Muscle layer of duodenum (tissue), 2 donors: Measurements from ENCODE around the gene TRIM39.
"Not testable (repeated sequence)": the region's sequence is repeated elsewhere in the genome, so short reads cannot be mapped to it uniquely, and the experiment has no call there.

Experiments used
- H3K27ac ChIP-seq: one replicate; pipeline ENCODE4 v1.7.0; 2013; ENCODE audit warnings: mild to moderate bottlenecking, low read length
- H3K27me3 ChIP-seq: one replicate; pipeline ENCODE4 v1.7.0; 2013; ENCODE audit warnings: low read depth, mild to moderate bottlenecking, control low read depth, low read length
- H3K36me3 ChIP-seq, 2 donors: one replicate each; pipeline ENCODE4 v1.7.0; 2013; ENCODE audit warnings: low read length in 2 of 2, control low read depth in 1 of 2, mild to moderate bottlenecking in 1 of 2; ENCODE audit not compliant: insufficient read depth in 2 of 2, control insufficient read depth in 1 of 2
- H3K4me1 ChIP-seq, 2 donors: one replicate each; pipeline ENCODE4 v1.7.0; 2013; ENCODE audit warnings: low read length in 2 of 2, mild to moderate bottlenecking in 2 of 2, control low read depth in 1 of 2, moderate library complexity in 1 of 2; ENCODE audit not compliant: insufficient read depth in 2 of 2, control insufficient read depth in 1 of 2
- H3K4me3 ChIP-seq, 2 donors: one replicate each; pipeline ENCODE4 v1.7.0; 2013; ENCODE audit warnings: low read length in 2 of 2, low read depth in 1 of 2, mild to moderate bottlenecking in 1 of 2
- H3K9me3 ChIP-seq, 2 donors: one replicate each; pipeline ENCODE4 v1.7.0; 2013; ENCODE audit warnings: low read length in 2 of 2, control low read depth in 1 of 2, mild to moderate bottlenecking in 1 of 2; ENCODE audit not compliant: control insufficient read depth in 1 of 2
- donor health status: healthy.

The TRIM39 gene

GRCh38 chr6:30369280-30369679 lies 42.6 kb downstream of the TRIM39 start:
- not testable (repeated sequence) for H3K4me3 ChIP-seq, H3K9me3 ChIP-seq, H3K27me3 ChIP-seq, H3K4me1 ChIP-seq, H3K36me3 ChIP-seq, H3K27ac ChIP-seq

GRCh38 chr6:30378290-30378937 lies 51.7 kb downstream of the TRIM39 start:
- no peaks in the 10 kb centered on the region for H3K9me3 ChIP-seq
- peaks cover 4% of the 10 kb centered on the region for H3K27me3 ChIP-seq
- no peak overlapping the region for H3K27ac ChIP-seq
- H3K4me3 ChIP-seq: no peak overlapping the region
- H3K4me1 ChIP-seq: no peaks in the 10 kb centered on the region
- no peaks in the 10 kb centered on the region for H3K36me3 ChIP-seq

DNA sequence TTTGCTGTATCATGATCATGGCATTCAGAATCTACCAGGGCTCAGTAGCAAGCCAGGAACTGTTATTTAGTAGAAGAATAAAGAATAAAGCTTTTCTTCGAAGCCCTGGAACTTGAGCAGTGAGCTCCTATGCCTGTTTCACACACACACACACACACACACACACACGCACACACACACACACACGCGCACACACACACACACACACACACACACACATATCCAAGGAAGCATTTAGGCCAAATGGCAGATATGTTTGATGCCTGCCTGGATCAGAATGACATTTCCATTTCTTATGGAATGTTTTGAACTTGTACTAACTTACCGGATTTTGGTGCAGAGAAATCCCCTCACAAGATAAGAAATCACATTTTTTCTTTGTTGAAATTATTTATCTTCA lies 53.7 kb downstream of the TRIM39 start:
- H3K9me3 ChIP-seq: no peaks in the 10 kb centered on the region
- H3K27me3 ChIP-seq: peaks cover 13% of the 10 kb centered on the region
- H3K4me1 ChIP-seq: no peaks in the 10 kb centered on the region
- H3K36me3 ChIP-seq: no peaks in the 10 kb centered on the region
- H3K27ac ChIP-seq: no peak overlapping the region
- no peak overlapping the region for H3K4me3 ChIP-seq

DNA sequence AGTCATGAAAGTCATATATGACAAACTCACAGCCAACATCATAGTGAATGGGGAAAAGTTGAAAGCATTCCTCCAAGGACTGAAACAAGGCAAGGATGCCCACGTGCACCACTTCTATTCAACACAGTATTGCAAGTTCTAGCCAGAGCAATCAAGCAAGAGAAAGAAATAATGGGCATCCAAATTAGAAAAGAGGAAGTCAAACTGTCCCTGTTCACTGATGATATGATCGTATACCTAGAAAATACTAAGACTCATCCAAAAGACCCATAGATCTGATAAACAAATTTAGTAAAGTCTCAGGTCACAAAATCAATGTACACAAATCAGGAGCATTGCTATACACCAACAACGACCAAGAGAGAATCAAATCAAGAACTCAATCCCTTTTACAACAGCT lies 59.4 kb downstream of the TRIM39 start:
- no peaks in the 10 kb centered on the region for H3K4me1 ChIP-seq
- H3K4me3 ChIP-seq: no peak overlapping the region
- peaks cover 19% of the 10 kb centered on the region for H3K27me3 ChIP-seq
- no peaks in the 10 kb centered on the region for H3K9me3 ChIP-seq
- H3K27ac ChIP-seq: no peak overlapping the region
- H3K36me3 ChIP-seq: no peaks in the 10 kb centered on the region

GRCh38 chr6:30391240-30391639 lies 64.5 kb downstream of the TRIM39 start:
- Histone ChIP-seq H3K36me3 (no peaks in the 10 kb centered on the region), H3K27me3 (peaks cover 11% of the 10 kb centered on the region), H3K9me3 (no peaks in the 10 kb centered on the region), H3K4me1 (no peaks in the 10 kb centered on the region), H3K27ac (no peak overlapping the region), H3K4me3 (no peak overlapping the region)
